HG03066 (cell line): ENCODE data around the gene CAPN5.

Experiments
- ATAC-seq: cut with Tn5 transposase; IDR thresholded peaks from one replicate; pipeline ENCODE4 v1.9.1; 2021; ENCODE audit warnings: low read depth; ENCODE audit not compliant: unreplicated experiment

Gene CAPN5

GRCh38 chr11:77113382-77114088 is 46.8 kb downstream of the CAPN5 start:
- ATAC-seq, result no peak

- ATAC-seq, result no peak
Measured at GRCh38 chr11:77114089-77114463, 47.3 kb downstream of the CAPN5 start.

- no peak for ATAC-seq
Measured at GRCh38 chr11:77115181-77115611, 48.4 kb downstream of the CAPN5 start.

DNA sequence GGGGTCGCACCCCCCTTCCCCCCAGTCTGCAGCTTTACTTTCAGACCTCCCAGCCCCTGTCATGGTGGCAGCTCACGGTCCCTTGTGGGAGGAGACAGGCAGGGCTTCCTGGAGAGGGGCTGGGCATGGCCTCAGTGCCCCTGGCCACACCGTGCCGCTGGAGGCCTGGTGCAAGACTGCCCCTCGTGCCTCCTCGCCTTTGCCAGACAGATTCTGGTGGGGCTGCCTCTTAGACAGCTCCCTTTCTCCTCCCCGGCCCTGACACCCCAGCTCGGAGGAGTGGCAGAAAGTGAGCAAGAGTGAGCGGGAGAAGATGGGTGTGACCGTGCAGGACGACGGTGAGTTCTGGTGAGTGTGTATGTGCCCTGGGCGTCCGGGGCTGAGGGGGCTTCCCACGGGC is 49.2 kb downstream of the CAPN5 start:
- ATAC-seq, result no peak

- ATAC-seq, result no peak
Measured at GRCh38 chr11:77117492-77117891, 50.7 kb downstream of the CAPN5 start.

- ATAC-seq, result no peak
Measured at GRCh38 chr11:77118086-77118485, 51.3 kb downstream of the CAPN5 start.

GRCh38 chr11:77118971-77119370 is 52.2 kb downstream of the CAPN5 start:
- ATAC-seq, result no peak

DNA sequence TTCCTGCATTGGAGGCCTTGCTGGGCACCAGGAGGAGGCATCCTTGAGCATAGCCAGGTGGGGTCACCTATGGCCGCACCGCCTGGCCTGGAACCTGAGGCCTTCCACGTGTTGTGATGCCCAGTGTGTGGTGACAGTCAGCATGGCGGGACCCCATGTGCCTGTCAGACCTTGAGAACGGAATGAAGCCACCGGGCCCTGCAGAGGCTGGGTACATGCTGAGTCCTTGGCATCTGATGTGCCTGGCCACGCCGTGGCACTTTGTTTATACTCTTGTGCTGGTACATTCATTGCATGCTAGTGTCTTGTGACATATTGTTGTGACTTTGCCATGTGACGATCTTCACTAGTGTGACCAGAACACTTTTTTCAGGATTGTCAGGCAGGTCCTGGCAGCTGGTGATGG is 52.8 kb downstream of the CAPN5 start:
- ATAC-seq, result no peak

DNA sequence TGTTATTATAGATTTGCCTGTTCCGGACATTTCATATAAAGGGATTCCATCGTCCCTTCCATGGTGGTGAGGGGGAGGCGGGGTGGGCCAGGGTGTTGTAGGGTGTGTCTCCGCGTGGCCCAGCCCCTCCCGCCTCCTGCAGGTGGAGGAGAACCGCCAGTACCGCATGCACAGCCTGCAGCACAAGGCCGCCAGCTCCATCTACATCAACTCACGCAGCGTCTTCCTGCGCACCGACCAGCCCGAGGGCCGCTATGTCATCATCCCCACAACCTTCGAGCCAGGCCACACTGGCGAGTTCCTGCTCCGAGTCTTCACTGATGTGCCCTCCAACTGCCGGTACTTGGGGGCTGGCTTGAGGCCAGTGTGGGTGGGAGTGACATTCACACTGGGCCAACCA is 53.8 kb downstream of the CAPN5 start:
- no peak for ATAC-seq

GRCh38 chr11:77121096-77121640 is 54.4 kb downstream of the CAPN5 start:
- no peak for ATAC-seq

DNA sequence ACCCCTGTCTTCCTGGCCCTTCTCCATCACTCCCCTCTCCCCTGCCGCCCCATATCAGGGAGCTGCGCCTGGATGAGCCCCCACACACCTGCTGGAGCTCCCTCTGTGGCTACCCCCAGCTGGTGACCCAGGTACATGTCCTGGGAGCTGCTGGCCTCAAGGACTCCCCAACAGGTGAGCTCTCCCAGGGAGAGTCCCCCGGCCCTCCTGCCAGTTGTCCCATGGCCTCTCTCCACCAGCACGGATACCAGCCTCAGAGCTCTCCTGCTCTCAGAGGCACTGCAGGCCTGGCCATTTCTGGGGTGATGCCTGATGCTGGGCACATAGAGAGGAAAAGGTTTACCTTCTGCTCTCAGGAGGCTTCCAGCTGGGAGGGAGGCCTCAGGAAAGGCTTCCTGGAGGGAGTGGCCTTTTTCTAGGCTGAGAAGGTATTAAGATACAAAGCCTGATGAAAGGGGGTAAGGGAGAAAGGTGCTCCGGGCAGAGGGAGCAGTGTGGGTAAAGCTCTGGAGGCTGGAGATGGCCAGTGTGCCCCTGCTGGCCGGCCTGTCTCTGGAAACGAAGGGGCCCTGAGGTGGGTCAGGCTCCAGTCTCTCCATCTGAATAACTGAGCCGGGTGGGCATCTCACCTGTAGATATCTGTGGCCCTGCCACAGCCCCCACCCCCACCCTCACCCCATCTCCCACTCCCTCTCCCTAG is 55.3 kb downstream of the CAPN5 start:
- no peak for ATAC-seq

- ATAC-seq, result no peak
Measured at GRCh38 chr11:77122576-77123212, 55.9 kb downstream of the CAPN5 start.

- no peak for ATAC-seq
Measured at GRCh38 chr11:77123591-77123990, 56.8 kb downstream of the CAPN5 start.

DNA sequence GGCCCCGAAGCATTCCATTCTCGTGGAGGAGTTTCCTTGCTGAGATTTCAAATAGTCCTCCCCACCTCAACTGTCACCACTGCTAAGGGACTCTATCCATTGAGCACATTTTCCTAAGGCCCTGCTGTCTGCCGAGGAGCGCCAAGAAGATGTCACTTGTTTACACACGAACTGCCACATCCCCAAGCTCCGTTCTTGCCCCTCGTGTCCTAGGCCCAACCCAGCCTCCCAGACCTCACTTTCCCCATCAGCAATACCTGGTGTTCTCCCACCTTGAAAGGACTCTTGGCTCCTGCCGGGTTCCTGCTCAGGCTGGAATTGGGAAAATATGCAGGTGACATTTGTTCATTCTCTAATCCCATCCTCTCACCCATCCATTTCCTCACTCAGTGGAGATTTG is 57.3 kb downstream of the CAPN5 start:
- no peak for ATAC-seq

- ATAC-seq, result no peak
Measured at GRCh38 chr11:77124488-77124887, 57.7 kb downstream of the CAPN5 start.

GRCh38 chr11:77125191-77125590 is 58.4 kb downstream of the CAPN5 start:
- ATAC-seq, result no peak

DNA sequence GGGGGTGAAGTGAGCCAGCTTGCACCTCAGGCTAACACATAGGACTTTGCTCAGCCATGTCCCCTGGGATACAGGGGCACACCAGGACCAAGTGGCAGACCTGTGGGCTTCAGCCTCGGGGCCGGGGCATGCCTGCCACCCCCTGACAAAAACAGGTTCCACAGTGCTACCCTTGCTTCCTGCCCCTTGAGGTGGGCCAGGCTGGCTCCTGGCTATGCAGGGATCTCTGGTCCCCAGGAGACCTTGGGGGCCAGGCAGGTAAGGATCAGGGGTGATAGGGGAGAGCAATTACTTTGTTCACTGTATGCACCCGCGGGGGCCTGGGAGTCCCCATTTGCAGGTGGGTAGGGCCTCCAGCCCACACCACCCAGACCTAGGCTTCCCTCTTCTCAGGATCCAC is 58.9 kb downstream of the CAPN5 start:
- ATAC-seq, result no peak

- no peak for ATAC-seq
Measured at GRCh38 chr11:77126156-77126775, 59.5 kb downstream of the CAPN5 start.

- ATAC-seq, result no peak
Measured at GRCh38 chr11:77126861-77127234, 60.1 kb downstream of the CAPN5 start.

DNA sequence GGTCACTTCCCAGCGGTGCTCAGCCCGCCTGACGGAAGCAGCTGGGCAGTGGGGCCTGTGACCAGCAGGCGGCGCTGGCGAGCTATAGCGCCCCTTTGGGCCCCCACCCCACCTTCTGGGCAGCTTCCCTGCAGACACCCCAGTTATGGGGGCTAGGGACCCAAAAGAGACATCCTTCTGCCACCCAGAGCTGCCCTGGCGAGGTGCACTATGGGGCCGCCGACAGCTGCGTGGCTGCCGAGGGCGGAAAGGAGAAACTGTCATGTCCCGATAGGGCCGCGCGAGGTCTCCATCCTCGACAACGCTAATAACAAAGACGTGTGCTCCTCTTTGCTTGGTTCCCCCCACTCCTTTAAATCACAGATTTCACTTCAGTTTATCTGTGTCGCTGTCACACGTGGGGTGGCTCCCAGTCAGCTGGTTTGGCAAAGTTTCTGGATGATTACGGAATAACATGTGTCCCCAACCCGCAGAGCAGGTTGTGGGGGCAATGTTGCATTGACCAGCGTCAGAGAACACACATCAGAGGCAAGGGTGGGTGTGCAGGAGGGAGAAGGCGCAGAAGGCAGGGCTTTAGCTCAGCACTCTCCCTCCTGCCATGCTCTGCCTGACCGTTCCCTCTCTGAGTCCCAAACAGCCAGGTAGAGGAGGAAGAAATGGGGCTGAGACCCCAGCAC is 60.6 kb downstream of the CAPN5 start:
- ATAC-seq, result no peak
